Endothelial cell of coronary artery (primary cell): ENCODE results near the gene SNRNP40. TPM values are rescaled to one million over a fixed set of nuclear protein-coding genes. Genes with fewer than 3 reads are reported as not detected.

ENCODE experiments used
- total RNA-seq: library from RNA; depleted of rRNA; stranded (reverse); fragments of >200 nt; gene quantifications from 2 replicates; pipeline ENCODE4 v1.2.3, GENCODE V29; 2014

Gene SNRNP40
- 124 and 182 TPM in 2 replicates for total RNA-seq

GRCh38 chr1:31296486-31297276, at the start of gene SNRNP40, which contains the start of gene ZCCHC17:
Gene SNRNP40, minus strand, starts transcription at chr1:31296788. Its CDS starts 37 bp downstream, at chr1:31296751.
Gene ZCCHC17, plus strand, starts transcription at chr1:31297032. Its CDS starts 13,067 bp downstream, at chr1:31310099.

GRCh38 chr1:31239653-31240241, 56.8 kb downstream of the SNRNP40 start, which contains the start of gene NKAIN1:
Gene NKAIN1, minus strand, starts transcription at chr1:31239887. Its CDS starts 340 bp downstream, at chr1:31239547.

Other genes with a start within 250 kb of the SNRNP40 start
- gene PUM1, start 231.1 kb downstream of the SNRNP40 start, total RNA-seq: 64.9 and 90.3 TPM in 2 replicates
- under 0.01 TPM in 1 of 2 replicates, not detected in the other for gene NKAIN1, start 56.9 kb downstream of the SNRNP40 start, total RNA-seq
- 30.1 and 48.2 TPM in 2 replicates for gene ZCCHC17, start 244 bp upstream of the SNRNP40 start, total RNA-seq
- gene FABP3, start 76.3 kb upstream of the SNRNP40 start, total RNA-seq: 0.18 and 0.47 TPM in 2 replicates
- gene SERINC2, start 116.4 kb upstream of the SNRNP40 start, total RNA-seq: 1.8 and 3.6 TPM in 2 replicates